Stomach (tissue), 4 donors: ENCODE results near the gene RNF26.

Experiments
- EP300 ChIP-seq: sonication (generic); formaldehyde crosslinking; IDR thresholded peaks from one replicate; pipeline ENCODE4 v1.6.1; 2017; ENCODE audit warnings: antibody characterized with exemption
- POLR2A ChIP-seq, 4 donors: fragments of 450-650 bp; IDR thresholded peaks; one replicate each; pipeline ENCODE4 v1.6.1; 2016; ENCODE audit warnings: antibody characterized with exemption in 4 of 4, control low read depth in 2 of 4, mild to moderate bottlenecking in 1 of 4, moderate library complexity in 1 of 4
- TF ChIP-seq, protein P1 (sequence below), 7 experiments: fragments of 450-650 bp in 4 of 7; fragments of 200-600 bp in 3 of 7; sonication (generic) in 3 of 7; IDR thresholded peaks; one replicate each; pipeline ENCODE4 v1.5.1; 2016 to 2019; ENCODE audit warnings: antibody characterized with exemption in 7 of 7, control low read depth in 2 of 7, mild to moderate bottlenecking in 1 of 7

- TF ChIP-seq, protein P1, sequence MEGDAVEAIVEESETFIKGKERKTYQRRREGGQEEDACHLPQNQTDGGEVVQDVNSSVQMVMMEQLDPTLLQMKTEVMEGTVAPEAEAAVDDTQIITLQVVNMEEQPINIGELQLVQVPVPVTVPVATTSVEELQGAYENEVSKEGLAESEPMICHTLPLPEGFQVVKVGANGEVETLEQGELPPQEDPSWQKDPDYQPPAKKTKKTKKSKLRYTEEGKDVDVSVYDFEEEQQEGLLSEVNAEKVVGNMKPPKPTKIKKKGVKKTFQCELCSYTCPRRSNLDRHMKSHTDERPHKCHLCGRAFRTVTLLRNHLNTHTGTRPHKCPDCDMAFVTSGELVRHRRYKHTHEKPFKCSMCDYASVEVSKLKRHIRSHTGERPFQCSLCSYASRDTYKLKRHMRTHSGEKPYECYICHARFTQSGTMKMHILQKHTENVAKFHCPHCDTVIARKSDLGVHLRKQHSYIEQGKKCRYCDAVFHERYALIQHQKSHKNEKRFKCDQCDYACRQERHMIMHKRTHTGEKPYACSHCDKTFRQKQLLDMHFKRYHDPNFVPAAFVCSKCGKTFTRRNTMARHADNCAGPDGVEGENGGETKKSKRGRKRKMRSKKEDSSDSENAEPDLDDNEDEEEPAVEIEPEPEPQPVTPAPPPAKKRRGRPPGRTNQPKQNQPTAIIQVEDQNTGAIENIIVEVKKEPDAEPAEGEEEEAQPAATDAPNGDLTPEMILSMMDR (IDR thresholded peaks at IDR 0.05): no peak
- TF ChIP-seq POLR2A (IDR thresholded peaks at IDR 0.05): no peak
- TF ChIP-seq EP300: no peak
These were observed 1.6 kb downstream of the RNF26 start for GRCh38 chr11:119335655-119336543.
